B cell (primary cell): ENCODE data around the gene UBE2J2. TPM values are rescaled to one million over a fixed set of nuclear protein-coding genes. Genes with fewer than 3 reads are reported as not detected.

Experiments used
- ATAC-seq: fragments of 200-7000 bp; cut with Tn5 transposase; one replicate; pipeline ENCODE4 v1.10.0; 2021; ENCODE audit warnings: low read depth, mild to moderate bottlenecking, moderate number of reproducible peaks, moderate library complexity
- CTCF ChIA-PET: fragments of 350-600 bp; sonication (Branson Sonifier 250); formaldehyde crosslinking; loops from one replicate; lab custom pipeline; 2021; ENCODE audit warnings: antibody characterized with exemption, inconsistent platforms; lab: Charles Lee
- POLR2A ChIA-PET: fragments of 350-600 bp; sonication (Branson Sonifier 250); formaldehyde crosslinking; loops from one replicate; lab custom pipeline; 2021; ENCODE audit warnings: antibody characterized with exemption; lab: Charles Lee
- DNase-seq: peaks from one replicate; pipeline ENCODE4 v3.0.0; 2013
- H2AFZ ChIP-seq: 2 replicates; pipeline ENCODE4 v1.6.1; 2012; ENCODE audit warnings: mild to moderate bottlenecking, low read depth, low read length; ENCODE audit not compliant: insufficient read depth, poor library complexity, severe bottlenecking
- H3K27ac ChIP-seq, 2 donors: 1 replicate in 1 of 2; 2 replicates in 1 of 2; pipeline ENCODE4 v1.5.1; 2012 to 2013; ENCODE audit warnings: low read length in 2 of 2, mild to moderate bottlenecking in 2 of 2, moderate library complexity in 1 of 2
- H3K27me3 ChIP-seq, 4 experiments: fragments of 200-600 bp in 1 of 4; sonication (generic) in 1 of 4; replicated peaks in 1 of 4; 1 replicate in 2 of 4; 2 replicates in 2 of 4; pipeline versions ENCODE4 v1.6.1 to v1.7.0; 2013 to 2016; ENCODE audit warnings: low read length in 3 of 4, mild to moderate bottlenecking in 2 of 4, mixed read lengths in 1 of 4, moderate library complexity in 1 of 4; ENCODE audit not compliant: insufficient read depth in 4 of 4, control insufficient read depth in 3 of 4; ENCODE audit errors: control extremely low read depth in 1 of 4
- H3K36me3 ChIP-seq, 2 experiments: replicated peaks in 1 of 2; 1 replicate in 1 of 2; 2 replicates in 1 of 2; pipeline versions ENCODE4 v1.6.1 to v1.7.1; 2013; ENCODE audit warnings: low read length in 1 of 2; ENCODE audit not compliant: insufficient read depth in 2 of 2, control insufficient read depth in 1 of 2; ENCODE audit errors: control extremely low read depth in 1 of 2, extremely low read depth in 1 of 2
- H3K4me1 ChIP-seq, 2 donors: fragments of 200-600 bp in 1 of 2; sonication (generic) in 1 of 2; 1 replicate in 1 of 2; 2 replicates in 1 of 2; pipeline versions ENCODE4 v1.5.1 to v1.6.1; 2013 to 2017; ENCODE audit warnings: low read length in 2 of 2; ENCODE audit not compliant: control insufficient read depth in 2 of 2, insufficient read depth in 2 of 2
- H3K4me2 ChIP-seq: replicated peaks from 2 replicates; pipeline ENCODE3; 2012; ENCODE audit warnings: mild to moderate bottlenecking, low read depth, low read length; ENCODE audit not compliant: poor library complexity, severe bottlenecking
- H3K4me3 ChIP-seq, 5 experiments: fragments of 200-600 bp in 1 of 5; sonication (generic) in 1 of 5; 1 replicate in 3 of 5; 2 replicates in 2 of 5; pipeline versions ENCODE4 v1.5.1 to v1.7.0; 2011 to 2016; ENCODE audit warnings: low read length in 4 of 5, mild to moderate bottlenecking in 4 of 5, low read depth in 2 of 5, control low read depth in 1 of 5, moderate library complexity in 1 of 5; ENCODE audit not compliant: insufficient read depth in 1 of 5; ENCODE audit errors: control extremely low read depth in 1 of 5, extremely low read depth in 1 of 5
- H3K79me2 ChIP-seq: fragments of 200-600 bp; sonication (generic); one replicate; pipeline ENCODE4 v1.6.0; 2016; ENCODE audit warnings: low read length; ENCODE audit not compliant: control insufficient read depth, insufficient read depth
- H3K9ac ChIP-seq: fragments of 200-600 bp; sonication (generic); 2 replicates; pipeline ENCODE4 v1.6.1; 2017; ENCODE audit warnings: mild to moderate bottlenecking, low read length, moderate library complexity
- H3K9me3 ChIP-seq, 3 donors: one replicate each; pipeline versions ENCODE4 v1.6.1 to v1.7.1; 2013; ENCODE audit warnings: low read length in 2 of 3; ENCODE audit not compliant: control insufficient read depth in 2 of 3, insufficient read depth in 1 of 3; ENCODE audit errors: control extremely low read depth in 1 of 3
- H4K20me1 ChIP-seq: 2 replicates; pipeline ENCODE4 v1.6.0; 2012; ENCODE audit warnings: mild to moderate bottlenecking, low read length; ENCODE audit not compliant: insufficient read depth, control insufficient read depth, poor library complexity, severe bottlenecking
- H3K27ac Mint-ChIP-seq: one replicate; pipeline ENCODE4 v1.8.0; 2021; ENCODE audit warnings: mixed read lengths
- H3K27me3 Mint-ChIP-seq: one replicate; pipeline ENCODE4 v1.8.0; 2021; ENCODE audit warnings: mixed read lengths
- H3K4me1 Mint-ChIP-seq: one replicate; pipeline ENCODE4 v1.8.0; 2021; ENCODE audit warnings: mixed read lengths
- H3K4me3 Mint-ChIP-seq: one replicate; pipeline ENCODE4 v1.8.0; 2021; ENCODE audit warnings: mixed read lengths
- H3K9me3 Mint-ChIP-seq: one replicate; pipeline ENCODE4 v1.8.0; 2022; ENCODE audit warnings: mixed read lengths; ENCODE audit not compliant: insufficient read depth
- EZH2 ChIP-seq: IDR thresholded peaks from 2 replicates; pipeline ENCODE4 v1.6.1; 2012; ENCODE audit warnings: borderline replicate concordance, low read depth, mild to moderate bottlenecking, moderate library complexity, low read length; ENCODE audit not compliant: insufficient read depth, poor library complexity, severe bottlenecking
- WGBS: methylation state at CpG from one replicate; pipeline ENCODE4 v1.1.5; 2013; ENCODE audit warnings: missing lambda C conversion rate; ENCODE audit not compliant: insufficient coverage; 5-methylcytosine and 5-hydroxymethylcytosine counted together
- intact Hi-C: fragments of 100-400 bp; cut with micrococcal nuclease; formaldehyde crosslinking; loops from one replicate; pipeline ENCODE4 v1.10.0; 2022
- polyA plus RNA-seq: library from polyadenylated mRNA; depleted of rRNA; stranded (reverse); fragments of >200 nt; gene quantifications from 2 replicates; pipeline ENCODE4 v1.2.3, GENCODE V29; 2012
- total RNA-seq, 2 donors: library from RNA; stranded (reverse); fragments of 120-200 nt in 1 of 2; gene quantifications; 1 replicate in 1 of 2; 2 replicates in 1 of 2; pipeline versions ENCODE4 v1.2.3 to v1.2.4, GENCODE V29; 2013 to 2022
- TF ChIP-seq, protein P1 (sequence below): fragments of 200-600 bp; IDR thresholded peaks from one replicate; pipeline ENCODE4 v1.8.0; 2022; ENCODE audit warnings: antibody characterized with exemption, mild to moderate bottlenecking

UBE2J2 gene
- total and polyA plus RNA-seq, 2 donors (not counting 1 experiment from before 2014, with no cell fraction given): 40.1 to 115 TPM

DNA sequence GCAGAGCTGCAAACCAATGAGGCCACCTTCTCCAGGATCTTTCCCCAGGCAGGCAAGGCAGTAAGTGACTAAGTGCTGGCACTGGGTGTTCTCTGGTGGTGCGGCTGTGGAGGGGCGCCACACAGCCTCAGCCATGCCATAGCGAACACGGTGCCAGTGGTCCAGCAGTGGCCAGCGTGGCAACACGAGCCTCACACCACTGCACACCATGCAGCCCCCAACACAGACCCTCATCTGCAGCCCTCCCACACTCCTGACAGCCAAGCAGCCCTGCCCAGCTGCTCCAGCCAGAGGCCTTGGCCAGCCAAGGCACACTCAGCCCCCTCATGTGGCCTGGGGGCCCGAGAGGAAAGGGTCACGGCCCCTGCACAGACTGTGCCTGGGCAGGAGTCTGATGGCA is 47.8 kb upstream of the UBE2J2 start:
- H3K9me3 Mint-ChIP-seq: no peaks in the 10 kb centered on the region
- H3K4me1 ChIP-seq: peaks cover 20 to 32% of the 10 kb centered on the region in 2 donors
- no peaks in the 10 kb centered on the region for H3K27me3 ChIP-seq
- no peak overlapping the region for H2AFZ ChIP-seq
- H3K36me3 ChIP-seq: peaks cover 0 to 20% of the 10 kb centered on the region in 2 experiments
- H3K4me2 ChIP-seq: no peak overlapping the region
- no peak for TF ChIP-seq EZH2
- TF ChIP-seq, protein P1, sequence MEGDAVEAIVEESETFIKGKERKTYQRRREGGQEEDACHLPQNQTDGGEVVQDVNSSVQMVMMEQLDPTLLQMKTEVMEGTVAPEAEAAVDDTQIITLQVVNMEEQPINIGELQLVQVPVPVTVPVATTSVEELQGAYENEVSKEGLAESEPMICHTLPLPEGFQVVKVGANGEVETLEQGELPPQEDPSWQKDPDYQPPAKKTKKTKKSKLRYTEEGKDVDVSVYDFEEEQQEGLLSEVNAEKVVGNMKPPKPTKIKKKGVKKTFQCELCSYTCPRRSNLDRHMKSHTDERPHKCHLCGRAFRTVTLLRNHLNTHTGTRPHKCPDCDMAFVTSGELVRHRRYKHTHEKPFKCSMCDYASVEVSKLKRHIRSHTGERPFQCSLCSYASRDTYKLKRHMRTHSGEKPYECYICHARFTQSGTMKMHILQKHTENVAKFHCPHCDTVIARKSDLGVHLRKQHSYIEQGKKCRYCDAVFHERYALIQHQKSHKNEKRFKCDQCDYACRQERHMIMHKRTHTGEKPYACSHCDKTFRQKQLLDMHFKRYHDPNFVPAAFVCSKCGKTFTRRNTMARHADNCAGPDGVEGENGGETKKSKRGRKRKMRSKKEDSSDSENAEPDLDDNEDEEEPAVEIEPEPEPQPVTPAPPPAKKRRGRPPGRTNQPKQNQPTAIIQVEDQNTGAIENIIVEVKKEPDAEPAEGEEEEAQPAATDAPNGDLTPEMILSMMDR: no peak
- CTCF ChIA-PET: interaction anchor here (1.3 kb wide), 1 partner anchor 12 kb away, joined by 3 read pairs; no protein-coding TSS in a partner anchor
- H3K27me3 Mint-ChIP-seq: no peaks in the 10 kb centered on the region
- no peaks in the 10 kb centered on the region for H3K9me3 ChIP-seq
- peaks cover 63% of the 10 kb centered on the region for H3K79me2 ChIP-seq
- peak overlapping the region; percentile 37 for H3K27ac Mint-ChIP-seq
- no peak overlapping the region for H3K4me3 Mint-ChIP-seq
- peaks cover 29% of the 10 kb centered on the region for H3K4me1 Mint-ChIP-seq
- H4K20me1 ChIP-seq: peaks cover 62% of the 10 kb centered on the region
- no peak overlapping the region for H3K4me3 ChIP-seq
- intact Hi-C loops: no loop called here
- POLR2A ChIA-PET: no interaction called here
- WGBS: 97% methylated on average over 8 of the region's 8 CpGs
- H3K9ac ChIP-seq: no peak overlapping the region
- ATAC-seq: no peak
- no peak overlapping the region for H3K27ac ChIP-seq
- no peak for DNase-seq

- Histone ChIP-seq H3K4me1 (peaks cover 16 to 27% of the 10 kb centered on the region in 2 donors), H3K4me3 (no peak overlapping the region), H3K9me3 (no peaks in the 10 kb centered on the region), H3K27me3 (no peaks in the 10 kb centered on the region), H3K79me2 (peaks cover 60% of the 10 kb centered on the region), H4K20me1 (peaks cover 58% of the 10 kb centered on the region), H3K36me3 (peaks cover 0 to 20% of the 10 kb centered on the region in 2 experiments), H3K27ac (no peak overlapping the region), H2AFZ (no peak overlapping the region), H3K4me2 (peak overlapping the region; percentile 5), H3K9ac (no peak overlapping the region)
- DNase-seq (no peak), ATAC-seq (no peak)
- intact Hi-C loops: no loop called here
- 97% methylated on average over 23 of the region's 23 CpGs for WGBS
- CTCF ChIA-PET: interaction anchor here (1.3 kb wide), 1 partner anchor 11 kb away, joined by 3 read pairs; no protein-coding TSS in a partner anchor
- Mint-ChIP-seq H3K27me3 (no peaks in the 10 kb centered on the region), H3K4me3 (no peak overlapping the region), H3K9me3 (no peaks in the 10 kb centered on the region), H3K27ac (peak overlapping the region; percentile 37), H3K4me1 (peaks cover 24% of the 10 kb centered on the region)
- no peak for TF ChIP-seq EZH2
- POLR2A ChIA-PET: no interaction called here
Observed at GRCh38 chr1:1320666-1321448, 47.2 kb upstream of the UBE2J2 start.
